ENCODE measurements around the gene ATP6V1B1.

Gene ATP6V1B1

DNA sequence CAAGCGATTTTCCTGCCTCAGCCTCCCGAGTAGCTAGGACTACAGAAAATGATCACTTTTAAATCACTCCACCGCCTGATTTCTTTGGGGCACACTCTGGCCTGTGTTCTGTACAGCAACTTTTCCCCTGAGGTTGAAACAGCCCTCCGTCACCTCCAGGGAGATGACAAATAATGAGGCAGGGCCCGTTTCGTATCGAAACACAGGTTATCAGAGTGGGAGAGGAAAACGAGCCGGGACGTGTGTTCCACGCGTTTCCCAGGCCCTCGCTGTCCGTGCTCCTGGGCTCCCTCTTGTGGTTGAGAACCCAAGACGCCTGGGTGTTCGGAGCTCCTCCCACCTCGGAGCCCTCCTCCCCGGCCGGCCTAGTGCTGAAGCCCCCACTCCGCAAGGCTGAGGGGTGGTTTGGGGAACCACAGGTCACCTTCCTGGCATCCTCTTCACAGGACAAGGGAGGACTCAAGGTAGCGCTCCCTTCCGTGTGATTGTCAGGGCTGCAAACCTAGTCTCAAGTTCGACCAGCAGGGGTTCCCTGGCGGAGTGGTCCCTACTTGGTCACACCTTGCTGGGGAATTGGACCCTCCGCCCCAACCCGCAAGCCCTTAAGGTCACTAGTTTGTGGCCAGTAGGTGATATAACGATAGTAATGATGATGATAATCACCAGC is 12.8 kb downstream of the ATP6V1B1 start:
- peaks cover 11% of the 10 kb centered on the region for H3K4me1 ChIP-seq (ENCODE audit: control insufficient read depth, insufficient read depth, low read length)
- H3K4me3 ChIP-seq (ENCODE audit: low read length in 2 of 2): peak overlapping the region; percentile 20 to 73
- peak overlapping the region in 1 of 2 donors; percentile 74 for H3K9ac ChIP-seq (ENCODE audit: low read length in 2 of 2)
- H3K27me3 ChIP-seq (ENCODE audit: control insufficient read depth in 1 of 2, insufficient read depth in 2 of 2, low read length in 2 of 2): peaks cover 10 to 18% of the 10 kb centered on the region in 2 donors
- H3K36me3 ChIP-seq (ENCODE audit: control insufficient read depth in 2 of 2, insufficient read depth in 2 of 2, low read length in 2 of 2): no peaks in the 10 kb centered on the region
- H3K27ac ChIP-seq (ENCODE audit: low read length): no peak overlapping the region
- H3K9me3 ChIP-seq (ENCODE audit: control insufficient read depth in 2 of 2, low read length in 2 of 2): no peaks in the 10 kb centered on the region

DNA sequence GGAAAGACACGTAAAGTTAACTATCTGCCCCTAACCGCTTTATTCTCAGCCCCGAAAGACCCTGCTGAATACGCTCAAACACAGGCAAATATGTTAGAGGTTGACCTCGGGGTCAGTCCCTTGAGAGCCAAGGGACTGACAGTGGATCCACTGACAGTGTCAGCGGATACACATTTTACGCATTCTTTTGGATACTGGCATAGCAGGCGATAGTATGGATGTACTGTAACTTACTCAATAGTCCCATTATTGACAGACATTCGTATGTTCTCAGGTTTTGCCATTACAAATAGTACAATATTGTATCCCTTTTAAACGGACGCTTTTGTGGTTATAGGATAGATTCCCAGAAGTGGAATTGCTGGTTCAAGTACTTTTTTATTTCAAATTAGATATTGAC is 13.4 kb downstream of the ATP6V1B1 start:
- peaks cover 10 to 18% of the 10 kb centered on the region in 2 donors for H3K27me3 ChIP-seq (ENCODE audit: control insufficient read depth in 1 of 2, insufficient read depth in 2 of 2, low read length in 2 of 2)
- H3K4me1 ChIP-seq (ENCODE audit: control insufficient read depth, insufficient read depth, low read length): peaks cover 11% of the 10 kb centered on the region
- no peak overlapping the region for H3K4me3 ChIP-seq (ENCODE audit: low read length in 2 of 2)

DNA sequence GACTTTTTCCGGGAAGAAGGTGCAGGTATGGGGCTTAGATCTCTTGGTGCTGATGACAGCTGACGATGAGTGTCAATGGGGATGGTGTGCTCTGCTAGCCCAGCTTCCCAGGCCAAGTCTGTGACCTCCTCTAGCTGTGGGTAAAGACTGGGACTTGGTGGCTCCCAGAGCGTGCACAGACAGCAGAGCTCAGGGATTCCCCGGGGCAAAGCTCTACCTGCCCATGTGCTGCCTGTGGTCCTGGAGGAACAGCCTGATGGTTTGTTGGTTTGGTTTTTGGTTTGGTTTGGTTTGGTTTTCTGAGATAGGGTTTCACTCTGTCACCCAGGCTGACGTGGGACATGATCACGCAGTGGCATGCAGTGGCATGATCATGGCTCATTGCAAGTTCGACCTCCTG is 19.2 kb downstream of the ATP6V1B1 start:
- Histone ChIP-seq H3K27me3 (ENCODE audit: control insufficient read depth in 1 of 2, insufficient read depth in 2 of 2, low read length in 2 of 2) (peaks cover 17 to 23% of the 10 kb centered on the region in 2 donors), H3K9me3 (ENCODE audit: control insufficient read depth in 2 of 2, low read length in 2 of 2) (no peaks in the 10 kb centered on the region)

More for the DNA sequence above, 13.4 kb downstream of the ATP6V1B1 start:
- Histone ChIP-seq H3K9me3 (ENCODE audit: control insufficient read depth in 2 of 2, low read length in 2 of 2) (no peaks in the 10 kb centered on the region), H3K36me3 (ENCODE audit: control insufficient read depth in 2 of 2, insufficient read depth in 2 of 2, low read length in 2 of 2) (no peaks in the 10 kb centered on the region), H3K9ac (ENCODE audit: low read length in 2 of 2) (no peak overlapping the region), H3K27ac (ENCODE audit: low read length) (no peak overlapping the region)

DNA sequence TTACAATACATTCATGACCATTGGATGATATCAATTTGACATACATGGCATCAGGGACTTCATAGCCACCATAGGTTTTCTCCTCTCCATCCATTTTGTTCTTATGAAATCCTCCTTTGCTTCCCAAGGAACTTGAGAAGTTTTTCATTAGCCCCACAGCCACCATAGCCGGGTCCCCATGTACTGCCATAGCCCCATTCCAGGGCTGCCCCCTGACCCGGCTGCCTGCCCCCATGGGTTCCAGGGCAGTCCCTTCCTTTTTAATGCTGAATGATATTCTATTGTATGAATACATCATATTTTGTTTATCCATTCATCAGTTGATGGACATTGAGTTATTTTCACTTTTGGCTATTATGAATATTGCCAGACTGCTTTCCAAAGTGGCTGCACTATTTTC is 20.4 kb downstream of the ATP6V1B1 start:
- no peak overlapping the region for H3K27ac ChIP-seq (ENCODE audit: low read length)
- H3K4me1 ChIP-seq (ENCODE audit: control insufficient read depth, insufficient read depth, low read length): no peaks in the 10 kb centered on the region
- no peak overlapping the region for H3K4me3 ChIP-seq (ENCODE audit: low read length in 2 of 2)
- no peaks in the 10 kb centered on the region for H3K36me3 ChIP-seq (ENCODE audit: control insufficient read depth in 2 of 2, insufficient read depth in 2 of 2, low read length in 2 of 2)
- H3K9me3 ChIP-seq (ENCODE audit: control insufficient read depth in 2 of 2, low read length in 2 of 2): no peaks in the 10 kb centered on the region
- H3K9ac ChIP-seq (ENCODE audit: low read length in 2 of 2): no peak overlapping the region
- H3K27me3 ChIP-seq (ENCODE audit: control insufficient read depth in 1 of 2, insufficient read depth in 2 of 2, low read length in 2 of 2): peaks cover 26 to 32% of the 10 kb centered on the region in 2 donors

More for the DNA sequence above, 19.2 kb downstream of the ATP6V1B1 start:
- no peaks in the 10 kb centered on the region for H3K36me3 ChIP-seq (ENCODE audit: control insufficient read depth in 2 of 2, insufficient read depth in 2 of 2, low read length in 2 of 2)
- no peak overlapping the region for H3K9ac ChIP-seq (ENCODE audit: low read length in 2 of 2)
- no peaks in the 10 kb centered on the region for H3K4me1 ChIP-seq (ENCODE audit: control insufficient read depth, insufficient read depth, low read length)
- no peak overlapping the region for H3K27ac ChIP-seq (ENCODE audit: low read length)
- H3K4me3 ChIP-seq (ENCODE audit: low read length in 2 of 2): no peak overlapping the region

DNA sequence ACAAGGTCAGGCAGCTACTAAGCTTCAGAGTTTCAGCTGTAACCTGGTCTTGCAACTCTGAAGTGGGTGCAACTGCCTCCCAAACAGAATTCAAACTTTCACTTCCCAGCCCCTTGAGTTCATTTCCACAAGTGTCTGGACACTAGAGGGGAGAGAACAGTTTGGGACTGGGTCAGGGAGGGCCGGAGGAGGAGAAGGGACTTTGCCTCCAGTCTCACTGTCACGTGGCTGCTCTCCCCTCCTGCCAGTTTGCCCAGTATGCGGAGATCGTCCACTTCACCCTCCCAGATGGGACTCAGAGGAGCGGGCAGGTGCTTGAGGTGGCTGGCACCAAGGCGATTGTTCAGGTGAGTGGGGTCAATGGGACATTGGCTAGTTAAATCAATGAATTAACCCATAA is 22.1 kb downstream of the ATP6V1B1 start:
- no peaks in the 10 kb centered on the region for H3K36me3 ChIP-seq (ENCODE audit: control insufficient read depth in 2 of 2, insufficient read depth in 2 of 2, low read length in 2 of 2)
- no peaks in the 10 kb centered on the region for H3K9me3 ChIP-seq (ENCODE audit: control insufficient read depth in 2 of 2, low read length in 2 of 2)
- no peak overlapping the region for H3K4me3 ChIP-seq (ENCODE audit: low read length in 2 of 2)
- H3K4me1 ChIP-seq (ENCODE audit: control insufficient read depth, insufficient read depth, low read length): no peaks in the 10 kb centered on the region
- no peak overlapping the region for H3K9ac ChIP-seq (ENCODE audit: low read length in 2 of 2)
- no peak overlapping the region for H3K27ac ChIP-seq (ENCODE audit: low read length)
- peaks cover 31 to 45% of the 10 kb centered on the region in 2 donors for H3K27me3 ChIP-seq (ENCODE audit: control insufficient read depth in 1 of 2, insufficient read depth in 2 of 2, low read length in 2 of 2)

DNA sequence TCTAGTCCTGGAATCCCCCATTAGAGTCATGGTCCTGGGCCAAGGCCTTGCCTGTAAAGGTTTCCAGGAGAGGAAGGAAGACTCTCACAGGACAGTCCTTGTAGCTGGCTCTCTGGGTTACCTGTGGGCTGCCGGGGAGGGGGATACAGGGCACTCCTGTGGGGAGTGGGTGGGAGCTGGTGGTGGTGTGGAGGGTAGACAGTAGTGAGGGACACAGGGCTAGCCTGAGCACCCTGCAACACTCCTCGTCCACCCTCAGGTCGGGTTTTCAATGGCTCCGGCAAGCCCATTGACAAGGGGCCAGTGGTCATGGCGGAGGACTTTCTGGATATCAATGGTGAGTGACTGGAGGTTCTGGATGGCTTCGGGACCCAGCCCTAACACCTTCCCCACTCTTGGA is 23.1 kb downstream of the ATP6V1B1 start:
- Histone ChIP-seq H3K9ac (ENCODE audit: low read length in 2 of 2) (no peak overlapping the region), H3K4me1 (ENCODE audit: control insufficient read depth, insufficient read depth, low read length) (no peaks in the 10 kb centered on the region), H3K27ac (ENCODE audit: low read length) (no peak overlapping the region), H3K9me3 (ENCODE audit: control insufficient read depth in 2 of 2, low read length in 2 of 2) (no peaks in the 10 kb centered on the region), H3K36me3 (ENCODE audit: control insufficient read depth in 2 of 2, insufficient read depth in 2 of 2, low read length in 2 of 2) (no peaks in the 10 kb centered on the region), H3K27me3 (ENCODE audit: control insufficient read depth in 1 of 2, insufficient read depth in 2 of 2, low read length in 2 of 2) (peaks cover 33 to 50% of the 10 kb centered on the region in 2 donors), H3K4me3 (ENCODE audit: low read length in 2 of 2) (no peak overlapping the region)

DNA sequence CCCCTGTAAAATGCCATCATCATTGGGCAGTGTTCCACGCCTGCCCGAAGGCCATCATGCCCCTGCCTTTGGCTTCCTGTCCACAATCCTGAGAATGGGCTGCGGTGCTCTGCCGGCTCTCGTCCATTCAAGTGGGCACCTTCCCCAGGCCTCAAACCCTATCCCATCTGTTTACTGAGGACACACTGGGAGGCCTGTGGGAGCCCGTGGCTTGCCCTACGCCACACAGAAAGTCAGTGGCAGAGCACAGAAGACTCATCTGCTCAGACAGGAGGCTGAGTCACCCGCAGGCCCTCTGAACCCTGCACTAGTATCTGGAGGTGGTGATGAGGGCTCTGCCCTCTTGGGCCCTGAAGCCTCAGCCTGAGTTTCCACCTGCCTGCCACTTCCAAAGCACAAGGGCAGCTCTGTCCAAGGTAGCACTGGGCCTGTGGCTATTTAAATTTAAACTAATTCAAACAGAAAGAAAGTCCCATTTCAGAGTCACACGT is 23.6 kb downstream of the ATP6V1B1 start:
- Histone ChIP-seq H3K4me1 (ENCODE audit: control insufficient read depth, insufficient read depth, low read length) (no peaks in the 10 kb centered on the region), H3K27me3 (ENCODE audit: control insufficient read depth in 1 of 2, insufficient read depth in 2 of 2, low read length in 2 of 2) (peaks cover 36 to 53% of the 10 kb centered on the region in 2 donors), H3K27ac (ENCODE audit: low read length) (no peak overlapping the region), H3K9ac (ENCODE audit: low read length in 2 of 2) (no peak overlapping the region), H3K9me3 (ENCODE audit: control insufficient read depth in 2 of 2, low read length in 2 of 2) (no peaks in the 10 kb centered on the region), H3K4me3 (ENCODE audit: low read length in 2 of 2) (no peak overlapping the region), H3K36me3 (ENCODE audit: control insufficient read depth in 2 of 2, insufficient read depth in 2 of 2, low read length in 2 of 2) (no peaks in the 10 kb centered on the region)

DNA sequence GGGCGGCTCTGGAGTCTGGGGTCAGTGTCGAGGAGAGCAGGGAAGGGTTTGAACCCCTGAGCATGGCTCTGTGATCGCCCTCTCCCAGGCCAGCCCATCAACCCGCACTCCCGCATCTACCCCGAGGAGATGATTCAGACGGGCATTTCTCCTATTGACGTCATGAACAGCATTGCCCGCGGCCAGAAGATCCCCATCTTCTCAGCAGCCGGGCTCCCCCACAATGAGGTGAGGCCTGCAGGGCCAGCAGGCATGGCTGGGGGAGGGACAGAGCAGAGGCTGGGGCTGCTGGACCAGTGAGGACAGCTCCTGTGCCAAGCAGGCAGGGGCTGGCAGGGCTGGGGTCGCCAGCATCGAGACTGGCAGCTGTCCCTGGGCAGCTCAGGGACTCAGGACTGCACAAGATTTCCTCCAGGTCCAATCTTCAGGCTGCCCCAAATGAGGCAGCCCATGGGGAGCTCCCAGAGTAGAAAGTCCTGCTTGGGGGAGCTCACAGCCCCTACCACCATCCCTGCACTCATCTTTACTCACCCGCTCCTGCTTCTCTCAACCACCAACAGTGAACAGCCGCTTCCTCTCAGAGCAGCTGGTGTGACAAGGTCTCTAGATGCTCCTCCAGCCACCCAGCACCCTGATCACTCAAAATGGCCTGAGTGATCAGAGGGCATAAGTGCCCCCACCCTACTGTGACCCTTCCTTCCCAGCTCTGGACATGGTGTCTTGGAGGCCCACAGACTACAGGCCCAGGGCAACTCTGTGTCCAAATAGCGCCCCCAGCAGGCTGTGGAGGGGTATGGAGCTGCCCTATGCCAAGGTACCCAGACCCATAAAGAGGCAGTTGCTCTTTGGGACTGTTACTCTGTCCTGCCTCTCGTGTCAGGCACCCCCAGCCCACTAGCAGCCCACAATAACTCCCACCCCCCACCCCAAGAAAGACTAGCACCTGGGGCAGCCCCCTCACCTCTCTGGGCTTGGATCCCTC is 24.4 kb downstream of the ATP6V1B1 start:
- Histone ChIP-seq H3K9me3 (ENCODE audit: control insufficient read depth in 2 of 2, low read length in 2 of 2) (no peaks in the 10 kb centered on the region), H3K36me3 (ENCODE audit: control insufficient read depth in 2 of 2, insufficient read depth in 2 of 2, low read length in 2 of 2) (no peaks in the 10 kb centered on the region), H3K27me3 (ENCODE audit: control insufficient read depth in 1 of 2, insufficient read depth in 2 of 2, low read length in 2 of 2) (peaks cover 40 to 57% of the 10 kb centered on the region in 2 donors), H3K4me3 (ENCODE audit: low read length in 2 of 2) (no peak overlapping the region), H3K4me1 (ENCODE audit: control insufficient read depth, insufficient read depth, low read length) (peaks cover 2% of the 10 kb centered on the region), H3K27ac (ENCODE audit: low read length) (no peak overlapping the region), H3K9ac (ENCODE audit: low read length in 2 of 2) (no peak overlapping the region)

DNA sequence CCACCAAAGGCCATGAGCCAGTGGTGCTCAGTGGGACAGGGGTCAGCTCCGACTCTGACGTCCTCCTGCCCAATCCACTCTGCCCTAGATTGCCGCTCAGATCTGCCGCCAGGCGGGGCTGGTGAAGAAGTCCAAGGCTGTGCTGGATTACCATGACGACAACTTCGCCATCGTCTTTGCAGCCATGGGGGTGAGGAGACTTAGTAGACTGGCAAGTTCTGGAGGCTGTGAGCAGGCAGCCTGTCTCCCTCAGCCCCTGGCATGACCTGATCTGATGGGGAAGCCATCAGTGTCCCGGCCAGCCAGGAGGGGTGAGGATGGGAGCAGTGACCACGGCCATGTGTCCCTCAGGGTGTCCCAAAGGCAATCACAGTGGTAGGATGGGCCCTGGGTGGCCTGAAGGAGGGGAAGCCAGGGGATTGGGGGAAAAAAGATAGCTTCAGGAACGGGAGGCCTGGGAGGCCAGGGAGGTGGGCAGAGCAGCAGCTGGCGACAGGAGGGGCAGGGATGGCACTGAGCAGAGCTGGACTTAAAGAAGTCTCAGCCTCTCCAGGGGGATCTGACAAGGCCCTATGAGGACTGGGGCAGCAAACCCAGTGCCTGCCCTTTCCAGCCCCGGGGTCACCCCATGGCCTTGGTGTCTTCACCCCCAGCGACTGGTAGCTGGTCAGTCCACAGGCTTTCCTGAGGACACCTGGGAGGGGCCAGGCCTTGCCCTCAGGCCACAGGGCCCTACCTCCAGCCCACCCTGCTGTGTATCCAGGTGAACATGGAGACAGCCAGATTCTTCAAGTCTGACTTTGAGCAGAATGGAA is 25.3 kb downstream of the ATP6V1B1 start:
- H3K9ac ChIP-seq (ENCODE audit: low read length in 2 of 2): no peak overlapping the region
- no peak overlapping the region for H3K4me3 ChIP-seq (ENCODE audit: low read length in 2 of 2)
- no peak overlapping the region for H3K27ac ChIP-seq (ENCODE audit: low read length)
- H3K27me3 ChIP-seq (ENCODE audit: control insufficient read depth in 1 of 2, insufficient read depth in 2 of 2, low read length in 2 of 2): peaks cover 40 to 57% of the 10 kb centered on the region in 2 donors
- peaks cover 4% of the 10 kb centered on the region for H3K4me1 ChIP-seq (ENCODE audit: control insufficient read depth, insufficient read depth, low read length)
- H3K36me3 ChIP-seq (ENCODE audit: control insufficient read depth in 2 of 2, insufficient read depth in 2 of 2, low read length in 2 of 2): no peaks in the 10 kb centered on the region
- H3K9me3 ChIP-seq (ENCODE audit: control insufficient read depth in 2 of 2, low read length in 2 of 2): no peaks in the 10 kb centered on the region

DNA sequence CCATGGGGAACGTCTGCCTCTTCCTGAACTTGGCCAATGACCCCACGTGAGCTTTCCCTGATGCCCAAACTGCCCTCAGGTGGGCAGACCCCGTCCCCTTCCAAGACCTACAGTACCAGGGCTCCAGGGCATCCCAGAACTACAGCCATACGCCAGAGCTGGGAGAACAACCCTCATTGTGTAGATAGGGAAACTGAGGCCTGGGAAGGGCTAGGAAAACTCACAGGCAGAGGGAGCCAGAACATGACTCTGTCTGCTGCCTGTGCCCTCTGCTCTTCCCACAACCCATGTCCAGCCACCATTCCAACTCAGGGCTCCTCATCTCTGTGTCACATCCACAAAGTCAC is 25.9 kb downstream of the ATP6V1B1 start:
- no peak overlapping the region for H3K27ac ChIP-seq (ENCODE audit: low read length)
- no peak overlapping the region for H3K9ac ChIP-seq (ENCODE audit: low read length in 2 of 2)
- H3K4me1 ChIP-seq (ENCODE audit: control insufficient read depth, insufficient read depth, low read length): peaks cover 4% of the 10 kb centered on the region
- no peak overlapping the region for H3K4me3 ChIP-seq (ENCODE audit: low read length in 2 of 2)
- no peaks in the 10 kb centered on the region for H3K9me3 ChIP-seq (ENCODE audit: control insufficient read depth in 2 of 2, low read length in 2 of 2)
- peaks cover 40 to 57% of the 10 kb centered on the region in 2 donors for H3K27me3 ChIP-seq (ENCODE audit: control insufficient read depth in 1 of 2, insufficient read depth in 2 of 2, low read length in 2 of 2)
- H3K36me3 ChIP-seq (ENCODE audit: control insufficient read depth in 2 of 2, insufficient read depth in 2 of 2, low read length in 2 of 2): no peaks in the 10 kb centered on the region
